ENCODE results near the gene TBL3.

The TBL3 gene

DNA sequence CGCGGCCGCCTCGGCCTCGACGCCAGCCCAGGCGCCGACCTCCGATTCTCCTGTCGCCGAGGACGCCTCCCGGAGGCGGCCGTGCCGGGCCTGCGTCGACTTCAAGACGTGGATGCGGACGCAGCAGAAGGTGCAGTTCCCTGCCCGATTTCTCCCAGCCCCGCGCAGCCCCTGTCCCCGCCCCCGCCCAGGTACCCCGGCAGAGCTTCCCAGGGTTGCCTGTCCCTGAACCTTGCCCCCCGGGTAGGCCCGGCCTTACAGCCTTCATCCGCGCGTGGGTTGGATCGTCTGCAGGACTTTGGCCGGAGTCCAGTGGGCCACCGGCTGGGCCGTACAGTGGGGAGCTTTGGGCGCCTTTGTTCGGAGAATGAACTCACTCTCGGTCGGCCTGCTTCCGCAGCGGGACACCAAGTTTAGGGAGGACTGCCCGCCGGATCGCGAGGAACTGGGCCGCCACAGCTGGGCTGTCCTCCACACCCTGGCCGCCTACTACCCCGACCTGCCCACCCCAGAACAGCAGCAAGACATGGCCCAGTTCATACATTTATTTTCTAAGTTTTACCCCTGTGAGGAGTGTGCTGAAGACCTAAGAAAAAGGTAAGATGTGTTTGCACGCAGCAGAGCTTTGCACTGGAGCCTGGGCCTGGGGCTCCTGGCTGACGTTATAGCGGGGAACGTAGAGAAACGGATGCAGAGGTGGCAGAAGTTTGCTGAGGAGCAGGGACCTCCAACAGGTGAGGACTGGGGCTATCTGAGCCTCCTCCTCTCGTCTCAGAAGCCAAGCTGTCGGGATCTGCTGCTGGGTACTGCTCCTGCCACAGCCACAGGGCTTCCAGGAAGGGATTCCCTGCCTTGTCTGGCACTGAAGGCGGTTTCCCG is 12.7 kb downstream of the TBL3 start:
- DNase-seq, result no peak

DNA sequence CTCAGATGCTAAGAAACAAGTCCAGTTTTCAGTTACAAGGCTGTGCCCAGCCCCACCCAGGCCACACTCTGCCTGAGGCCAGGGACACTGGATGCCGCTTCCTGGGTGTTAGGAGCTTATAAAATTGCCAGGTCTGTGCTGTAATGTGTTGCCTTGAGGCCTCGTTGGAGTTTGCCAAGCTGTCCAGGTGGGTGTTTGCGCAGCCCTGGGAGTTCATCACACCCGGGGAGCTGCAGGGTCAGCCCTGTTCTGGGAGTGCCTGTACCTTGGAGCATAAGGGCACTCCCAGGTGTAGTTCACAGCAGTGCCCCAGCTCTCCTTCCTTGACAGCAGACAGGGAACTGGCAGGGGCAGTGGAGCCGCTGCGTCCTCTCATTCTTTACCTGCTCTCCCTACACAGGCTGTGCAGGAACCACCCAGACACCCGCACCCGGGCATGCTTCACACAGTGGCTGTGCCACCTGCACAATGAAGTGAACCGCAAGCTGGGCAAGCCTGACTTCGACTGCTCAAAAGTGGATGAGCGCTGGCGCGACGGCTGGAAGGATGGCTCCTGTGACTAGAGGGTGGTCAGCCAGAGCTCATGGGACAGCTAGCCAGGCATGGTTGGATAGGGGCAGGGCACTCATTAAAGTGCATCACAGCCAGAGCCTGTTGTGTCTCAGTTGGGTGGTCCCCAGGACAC is 13.8 kb downstream of the TBL3 start:
- no peak for DNase-seq

DNA sequence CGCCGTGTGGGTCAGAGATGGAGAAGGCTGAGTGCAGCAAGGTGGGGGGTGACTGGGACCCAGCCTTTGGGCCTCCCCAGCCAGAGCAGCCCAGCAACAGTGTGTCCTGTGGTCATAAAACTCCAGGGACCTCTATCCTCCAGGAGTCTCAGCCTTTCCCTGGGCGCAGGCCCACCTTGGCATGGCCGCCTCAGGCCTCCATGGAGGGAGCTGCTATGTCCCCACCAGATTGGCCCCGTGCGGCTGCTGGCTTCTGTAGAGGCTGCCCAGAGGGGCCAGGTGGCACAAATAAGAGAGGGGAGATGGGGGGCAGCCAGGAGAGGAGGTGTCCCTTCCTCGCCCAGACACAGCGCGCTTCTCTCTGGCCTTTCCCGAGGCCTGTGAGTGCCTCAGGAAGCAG is 15.3 kb downstream of the TBL3 start:
- DNase-seq, result no peak

DNA sequence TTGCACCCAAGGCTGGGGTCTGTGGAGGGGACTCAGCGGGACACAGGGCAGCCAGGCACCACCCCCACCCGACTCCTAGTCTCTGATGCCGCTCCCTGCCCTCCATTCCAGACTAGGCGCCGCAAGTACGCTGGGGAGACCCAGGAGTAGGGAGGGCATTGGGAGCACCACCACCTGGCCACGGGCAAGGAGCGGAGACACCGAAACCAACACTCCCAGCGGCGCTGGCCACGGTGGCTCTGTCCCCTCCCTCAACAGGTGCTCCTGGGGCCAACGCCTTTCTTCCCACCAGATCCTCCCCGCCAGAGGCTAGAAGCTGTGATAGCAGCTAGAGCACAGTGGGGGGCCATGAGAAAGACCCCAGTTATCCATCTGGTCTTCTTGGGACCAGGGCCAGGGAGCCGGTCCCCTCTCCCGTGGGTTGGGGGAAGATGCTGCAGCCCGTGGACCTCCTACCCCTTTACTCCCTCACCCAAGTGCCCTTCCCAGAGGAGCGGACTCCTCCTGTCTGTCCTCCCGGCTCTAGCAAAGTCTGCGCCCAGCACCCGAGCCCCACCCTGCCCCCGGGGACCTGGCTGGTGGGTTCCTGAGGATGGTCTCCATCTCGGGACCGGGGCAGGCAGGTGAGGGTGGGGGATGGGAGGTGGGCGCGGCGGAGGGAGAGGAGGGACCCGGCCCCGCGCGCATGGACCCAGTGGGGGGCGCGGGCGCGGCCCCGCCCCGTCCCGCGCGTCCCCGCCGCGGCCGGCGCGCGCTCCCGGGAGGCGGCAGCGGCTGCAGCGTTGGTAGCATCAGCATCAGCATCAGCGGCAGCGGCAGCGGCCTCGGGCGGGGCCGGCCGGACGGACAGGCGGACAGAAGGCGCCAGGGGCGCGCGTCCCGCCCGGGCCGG is 17.6 kb downstream of the TBL3 start, which contains the start of gene SYNGR3:
TSS of gene SYNGR3 (plus strand) at position 762 of the 892 bp plus-strand sequence. CDS start 133 bp downstream, outside the sequence.
- DNase-seq, result peak; percentile 19

DNA sequence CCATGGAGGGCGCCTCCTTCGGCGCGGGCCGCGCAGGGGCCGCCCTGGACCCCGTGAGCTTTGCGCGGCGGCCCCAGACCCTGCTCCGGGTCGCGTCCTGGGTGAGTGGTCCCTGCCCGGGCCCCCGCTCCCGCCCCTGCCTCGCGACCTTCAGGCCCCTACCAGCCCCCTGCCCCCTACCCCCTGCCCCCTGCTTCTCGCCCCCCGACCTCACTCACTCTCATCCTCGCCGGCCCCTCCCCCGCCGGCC is 18.2 kb downstream of the TBL3 start:
- no peak for DNase-seq

DNA sequence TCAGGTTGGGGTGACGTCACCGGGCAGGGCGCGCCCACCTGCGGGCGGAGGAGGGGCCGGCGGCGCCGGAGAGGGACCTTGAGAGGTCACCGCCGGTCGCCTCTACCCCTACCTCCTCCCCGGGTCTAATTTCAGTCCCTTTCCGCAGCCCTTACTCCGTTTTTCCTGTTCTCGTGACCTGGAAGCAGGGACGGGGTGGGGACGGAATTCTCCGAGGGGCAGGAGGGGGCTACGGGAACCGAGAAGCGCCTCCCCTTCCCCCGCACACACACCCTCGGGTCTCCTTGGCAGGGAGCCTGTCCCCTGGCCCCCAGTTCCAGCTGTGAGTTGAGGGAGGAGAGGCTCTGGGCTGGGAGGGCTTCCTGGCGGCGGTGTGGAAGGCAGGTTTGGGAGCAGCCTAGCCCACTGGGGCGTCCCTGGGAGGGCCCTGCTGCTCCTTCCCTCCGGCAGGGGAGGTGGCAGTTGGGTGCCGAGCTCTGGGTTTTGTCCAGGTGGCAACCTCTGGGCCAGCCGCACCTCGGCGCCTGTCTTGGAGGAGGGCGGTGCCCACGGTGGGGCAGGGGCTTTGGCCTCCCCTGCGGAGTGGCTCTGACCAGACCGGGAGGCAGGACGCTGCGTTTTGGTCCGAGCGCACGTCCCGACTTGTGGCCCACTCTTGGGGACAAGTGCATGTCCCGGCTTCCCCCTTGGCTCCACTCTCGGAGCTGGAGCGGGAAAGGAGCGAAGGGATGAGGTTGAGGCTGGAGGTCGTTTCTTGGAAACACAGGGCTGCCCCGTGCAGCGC is 18.7 kb downstream of the TBL3 start:
- DNase-seq, result peak; percentile 4

DNA sequence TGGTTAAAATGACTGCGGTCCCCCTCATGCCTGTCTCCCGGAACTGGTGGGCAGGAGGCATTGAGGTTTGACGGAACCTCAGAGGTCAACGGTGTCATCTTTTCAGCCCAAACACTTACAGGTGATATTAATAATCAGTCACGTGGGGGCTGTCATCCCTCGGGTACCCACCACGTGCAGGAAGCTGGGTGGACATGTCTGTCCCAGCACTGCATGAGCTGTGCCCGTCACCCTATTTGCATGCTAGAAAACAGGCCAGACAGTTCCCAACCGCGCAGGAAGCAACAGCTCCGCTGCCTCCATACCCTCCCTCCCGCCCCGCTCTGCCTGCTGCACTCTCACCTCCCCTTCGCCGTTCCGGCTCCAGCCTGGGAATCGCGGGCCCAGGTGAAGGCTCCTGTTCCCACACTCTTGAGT is 19.3 kb downstream of the TBL3 start:
- no peak for DNase-seq

DNA sequence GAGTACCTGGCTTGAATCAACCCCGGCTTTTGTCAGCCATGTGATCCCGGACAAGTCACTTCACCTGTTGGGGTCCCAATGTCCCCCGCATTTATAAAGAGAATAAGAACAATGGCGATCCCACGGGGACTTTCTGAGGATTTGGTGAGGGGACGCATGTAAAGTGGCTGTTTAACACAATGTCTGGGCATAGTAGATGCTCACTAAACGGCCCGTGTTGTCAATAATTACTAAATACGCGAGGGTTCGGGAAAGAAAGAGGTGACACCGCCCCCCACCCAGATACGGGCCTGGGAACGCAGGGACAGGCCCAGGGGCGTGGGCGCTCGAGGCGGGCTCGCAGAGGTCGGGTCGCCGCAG is 19.7 kb downstream of the TBL3 start:
- no peak for DNase-seq

DNA sequence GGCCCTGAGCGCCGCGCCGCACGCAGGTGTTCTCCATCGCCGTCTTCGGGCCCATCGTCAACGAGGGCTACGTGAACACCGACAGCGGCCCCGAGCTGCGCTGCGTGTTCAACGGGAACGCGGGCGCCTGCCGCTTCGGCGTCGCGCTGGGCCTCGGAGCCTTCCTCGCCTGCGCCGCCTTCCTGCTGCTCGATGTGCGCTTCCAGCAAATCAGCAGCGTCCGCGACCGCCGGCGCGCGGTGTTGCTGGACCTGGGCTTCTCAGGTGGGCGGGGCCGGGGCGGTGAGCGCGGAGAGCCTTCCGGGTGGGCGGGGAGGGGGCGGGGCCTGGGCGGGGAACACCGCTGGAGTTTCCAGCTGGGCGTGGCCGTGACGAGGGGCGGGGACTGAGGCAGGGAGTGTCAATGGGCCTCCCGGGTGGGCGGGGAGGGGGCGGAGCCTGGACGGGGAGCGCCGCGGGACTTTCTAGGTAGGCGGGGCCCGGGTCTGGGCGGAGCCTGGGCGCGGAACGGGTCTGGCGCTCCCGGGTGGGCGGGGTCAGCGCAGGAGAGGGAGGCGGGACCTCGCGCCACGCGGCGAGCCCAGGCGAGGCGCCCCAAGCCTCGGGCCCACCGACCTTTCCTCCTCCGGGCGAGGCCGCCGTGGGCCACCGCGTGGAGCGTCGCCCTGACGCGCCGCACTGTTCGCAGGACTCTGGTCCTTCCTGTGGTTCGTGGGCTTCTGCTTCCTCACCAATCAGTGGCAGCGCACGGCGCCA is 20.3 kb downstream of the TBL3 start:
- no peak for DNase-seq

DNA sequence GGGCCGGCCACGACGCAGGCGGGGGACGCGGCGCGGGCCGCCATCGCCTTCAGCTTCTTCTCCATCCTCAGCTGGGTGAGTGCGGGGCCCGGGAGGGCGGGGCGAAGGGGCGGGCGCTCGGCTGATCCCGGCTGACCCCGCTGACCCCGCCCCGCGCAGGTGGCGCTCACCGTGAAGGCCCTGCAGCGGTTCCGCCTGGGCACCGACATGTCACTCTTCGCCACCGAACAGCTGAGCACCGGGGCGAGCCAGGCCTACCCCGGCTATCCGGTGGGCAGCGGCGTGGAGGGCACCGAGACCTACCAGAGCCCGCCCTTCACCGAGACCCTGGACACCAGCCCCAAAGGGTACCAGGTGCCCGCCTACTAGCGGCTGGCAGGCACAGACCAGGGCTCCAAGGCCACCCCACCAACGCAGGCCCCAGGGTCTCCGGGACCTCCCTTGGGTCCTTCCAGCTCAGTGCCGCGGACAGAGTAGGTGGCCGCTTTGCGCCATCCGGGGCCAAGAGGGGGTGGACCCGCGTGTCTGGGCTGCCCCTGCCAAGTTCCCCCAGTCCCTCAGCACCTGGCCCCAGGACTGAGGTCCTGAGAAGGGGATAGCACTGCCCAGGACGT is 21.0 kb downstream of the TBL3 start:
- no peak for DNase-seq

DNA sequence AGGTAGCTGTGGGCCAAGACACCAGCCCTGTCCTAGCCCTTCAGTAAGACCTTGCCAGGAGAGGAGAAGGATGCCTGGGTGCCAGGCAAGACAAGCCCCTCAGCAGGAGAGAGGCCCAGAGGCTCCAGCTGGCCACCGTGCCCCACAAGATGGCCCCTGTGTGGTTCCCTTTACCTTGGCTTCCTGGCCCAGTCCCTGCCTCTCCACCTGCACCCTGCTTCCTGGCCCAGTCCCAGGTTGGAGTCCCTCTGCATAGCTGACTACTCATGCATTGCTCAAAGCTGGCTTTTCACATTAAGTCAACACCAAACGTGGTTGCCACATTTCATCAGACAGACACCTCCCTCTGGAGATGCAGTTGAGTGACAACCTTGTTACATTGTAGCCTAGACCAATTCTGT is 21.9 kb downstream of the TBL3 start:
- DNase-seq, result no peak

DNA sequence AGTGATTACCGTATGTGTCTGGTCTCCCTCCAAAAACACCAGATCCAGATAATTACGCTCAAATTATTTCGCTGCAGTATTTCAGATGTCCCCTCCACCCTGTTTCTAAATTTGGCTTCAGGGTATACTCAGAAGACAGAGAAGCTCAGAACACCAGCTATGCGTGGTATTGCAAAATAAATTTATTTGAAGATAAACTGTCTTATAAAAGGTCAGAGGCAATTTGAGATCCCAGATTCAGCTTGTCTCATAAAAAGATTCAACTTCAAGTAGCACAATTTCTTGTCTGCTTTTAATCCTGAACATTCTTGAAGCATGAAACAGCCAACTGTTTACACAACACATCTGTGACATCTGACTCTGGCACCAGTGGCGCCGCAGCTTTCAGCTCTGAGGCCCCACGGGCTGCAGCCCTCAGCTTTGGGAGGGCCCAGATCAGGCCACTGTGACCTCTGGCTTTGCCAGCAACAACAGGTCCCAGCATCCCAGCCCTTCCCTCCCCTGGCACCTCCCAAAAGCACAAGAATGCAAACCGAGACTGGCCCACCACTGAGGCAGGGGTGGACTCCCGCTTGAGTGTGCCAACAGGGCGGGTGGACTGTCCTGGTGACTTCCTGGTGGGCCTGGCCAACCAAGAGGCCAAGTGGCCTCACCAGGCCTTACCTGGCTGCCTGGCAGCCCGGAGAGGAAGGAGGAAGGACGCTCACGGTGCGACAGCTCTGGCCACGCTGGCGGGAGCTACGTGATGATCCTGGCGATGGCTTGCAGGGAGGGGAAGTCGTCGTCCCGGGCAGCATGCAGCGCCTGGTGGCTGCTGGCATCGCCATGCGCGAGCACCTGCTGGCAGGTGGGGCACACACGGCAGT is 25.9 kb downstream of the TBL3 start:
- DNase-seq, result no peak

DNA sequence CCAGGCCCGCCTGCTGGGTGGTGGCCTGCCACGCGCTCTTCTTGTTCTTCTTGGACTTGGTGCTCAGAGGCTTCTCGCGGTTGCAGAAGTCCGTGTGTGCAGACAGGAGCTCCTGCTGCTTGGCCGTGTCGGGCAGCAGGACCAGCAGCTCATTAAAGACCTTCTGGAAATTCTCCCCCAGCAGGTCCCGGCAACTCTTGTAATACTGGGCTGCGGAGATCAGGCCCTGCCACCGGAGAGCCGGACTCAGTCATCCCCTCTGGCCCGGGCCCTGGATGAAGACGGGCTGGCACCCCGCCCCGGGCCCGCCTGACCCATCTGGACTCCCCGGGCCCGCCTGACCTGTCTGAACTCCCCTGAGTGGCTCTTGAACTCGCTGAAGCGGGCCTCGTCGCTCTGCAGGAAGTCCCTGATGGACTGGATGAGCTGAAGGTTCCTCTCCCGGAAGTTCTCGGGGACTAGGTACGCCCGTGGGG is 26.5 kb downstream of the TBL3 start:
- DNase-seq, result no peak

DNA sequence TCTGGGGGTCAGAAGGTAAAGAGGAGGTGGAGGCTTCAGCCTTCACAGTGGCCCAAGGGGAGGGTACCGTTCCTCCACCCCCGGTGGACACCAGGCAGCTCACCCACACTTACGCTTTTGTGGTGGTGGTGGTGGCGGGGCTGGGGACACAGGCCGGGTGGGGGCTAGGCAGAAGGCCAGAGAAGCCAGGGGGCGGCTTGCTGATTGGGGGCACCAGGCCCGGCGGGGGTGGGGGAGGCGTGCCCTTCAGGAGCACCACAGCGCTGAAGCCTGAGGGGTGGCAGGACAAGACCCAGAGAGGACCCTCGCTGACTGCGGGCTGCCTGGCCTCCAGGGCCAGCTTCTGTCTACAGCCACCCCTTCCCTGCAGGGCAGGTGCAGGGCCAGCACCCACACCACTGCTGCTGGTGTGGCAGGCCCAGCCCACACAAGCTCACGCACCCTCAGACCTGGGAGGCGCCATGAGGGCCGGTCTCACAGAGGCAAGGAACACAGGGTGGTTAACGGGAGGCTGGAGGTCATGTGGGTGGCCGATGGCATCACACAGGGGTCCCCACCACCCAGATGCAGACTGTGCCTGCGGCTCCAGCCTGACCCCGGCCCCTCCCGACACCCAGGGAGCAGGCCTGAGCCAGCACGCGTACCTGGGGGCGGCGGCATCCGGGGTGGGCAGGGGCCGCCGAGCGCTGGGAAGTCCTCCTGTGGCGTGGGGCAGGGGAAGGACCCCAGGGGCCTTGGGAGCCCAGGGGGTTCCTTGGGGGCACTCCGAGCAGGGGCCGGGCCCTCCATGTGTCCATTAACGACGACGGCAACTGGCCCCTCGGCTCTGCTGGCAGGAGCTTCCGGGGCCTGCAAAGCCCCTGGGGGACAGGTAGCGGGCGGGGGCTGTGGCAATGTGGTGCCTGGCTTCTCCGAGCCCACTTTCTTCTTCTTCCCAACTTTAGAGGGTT is 27.3 kb downstream of the TBL3 start:
- DNase-seq, result no peak

DNA sequence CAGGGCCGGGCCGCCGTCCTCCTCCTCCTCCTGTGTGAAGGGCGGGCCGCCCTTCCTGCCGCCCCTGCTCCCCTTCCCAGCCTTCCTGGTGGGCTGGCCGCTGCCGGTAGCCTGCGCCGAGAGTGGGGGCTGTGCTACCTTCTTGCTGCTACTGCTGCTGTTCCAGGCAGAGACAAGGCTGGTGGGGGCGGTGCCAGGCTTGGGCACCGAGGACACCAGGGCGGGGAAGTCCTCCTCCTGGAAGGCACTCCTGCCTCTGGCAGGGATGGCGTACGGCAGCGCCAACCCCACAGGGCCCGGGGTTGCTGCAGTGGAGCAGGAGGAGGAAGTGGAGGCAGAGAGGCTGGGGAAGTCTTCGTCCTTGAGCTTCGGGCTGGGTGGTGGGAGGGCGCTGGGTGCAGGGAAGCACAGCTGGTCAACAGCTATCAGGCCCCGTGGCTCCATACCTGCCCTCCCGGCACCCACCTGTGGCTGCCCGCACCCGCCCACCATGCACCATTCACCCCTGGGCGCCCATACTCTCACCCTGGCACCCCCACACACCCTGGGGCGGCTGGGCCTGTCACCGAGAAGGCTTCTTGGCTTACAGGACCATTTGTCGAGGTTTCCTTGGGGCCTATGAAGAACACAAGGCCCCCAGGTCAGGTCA is 28.1 kb downstream of the TBL3 start:
- DNase-seq, result no peak

DNA sequence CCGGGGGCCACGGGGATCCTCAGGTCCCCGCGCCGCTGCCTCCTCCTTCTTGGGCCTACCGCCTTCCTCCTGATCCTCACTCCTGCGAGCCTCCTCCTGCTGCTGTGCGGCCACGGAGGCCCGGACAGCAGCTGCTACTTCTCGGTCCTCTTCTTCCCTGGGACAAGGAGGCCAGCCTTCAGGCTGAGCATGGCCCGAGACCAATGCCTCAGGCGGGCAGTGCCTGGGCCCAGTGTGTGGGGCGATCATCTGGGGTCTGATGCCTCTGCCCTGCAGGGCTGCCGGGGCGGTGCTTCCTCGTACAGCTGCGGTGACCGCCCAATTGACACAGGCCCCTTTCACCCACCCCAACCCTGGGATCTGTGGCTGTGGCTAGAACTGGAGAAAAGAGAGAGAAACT is 29.2 kb downstream of the TBL3 start:
- no peak for DNase-seq

DNA sequence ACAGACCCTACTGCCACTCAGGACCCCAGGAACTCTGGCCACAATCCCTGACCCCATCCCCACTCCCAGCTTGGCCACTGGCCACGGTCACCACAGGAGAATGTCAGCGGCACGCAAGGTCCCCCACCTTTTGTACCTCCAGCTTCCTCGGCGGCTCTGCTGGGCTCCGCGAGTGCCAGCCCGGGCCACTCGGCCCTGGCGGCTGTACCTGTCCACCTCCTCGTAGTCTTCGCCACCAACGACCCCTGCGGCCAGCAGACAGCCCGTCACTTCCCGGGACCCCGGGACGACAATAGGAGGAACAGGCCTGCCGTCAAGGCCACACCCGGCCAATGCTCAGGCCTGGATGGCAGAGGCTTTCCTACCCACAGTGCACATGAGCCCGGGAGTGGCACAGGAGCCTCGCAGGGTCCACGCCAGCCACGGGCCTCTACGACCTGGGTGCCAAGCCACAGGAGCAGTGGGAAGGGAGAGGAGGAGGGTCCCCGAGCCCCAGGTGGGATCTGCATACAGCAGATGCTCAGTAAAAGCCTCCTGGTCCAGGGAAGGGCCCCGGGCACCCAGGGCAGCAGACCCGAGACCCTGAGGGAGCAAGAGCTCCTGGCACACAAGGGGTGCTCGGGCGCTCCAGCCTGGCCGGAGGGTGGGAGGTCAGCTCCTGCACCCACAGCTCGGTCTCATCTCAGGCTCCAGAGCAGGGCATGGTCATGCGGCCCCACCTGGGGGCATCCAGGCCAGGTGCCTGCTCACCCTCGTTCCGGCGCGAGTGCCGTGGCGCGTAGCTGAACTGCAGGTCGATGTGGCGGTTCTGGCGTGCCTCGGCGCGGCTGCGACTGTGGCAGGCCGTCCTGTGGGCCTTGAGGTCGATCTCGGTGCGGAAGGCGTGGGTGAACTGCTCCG is 29.9 kb downstream of the TBL3 start:
- DNase-seq, result no peak

Data from NCI-H1092 treated with DMSO at 0.1 percent for 48 hours (cell line).